H1 (cell line): ENCODE data around the gene SFRP2. TPM values are rescaled to one million over a fixed set of nuclear protein-coding genes. Genes with fewer than 3 reads are reported as not detected.

ENCODE experiments used
- CTCF ChIA-PET: fragments of 300-600 bp; sonication (Branson Sonifier 250); formaldehyde crosslinking; loops from one replicate; lab custom pipeline; 2021; ENCODE audit not compliant: partially characterized antibody; lab: Charles Lee
- POLR2A ChIA-PET: fragments of 300-600 bp; sonication (Branson Sonifier 250); formaldehyde crosslinking; loops from one replicate; lab custom pipeline; 2021; ENCODE audit warnings: inconsistent platforms; ENCODE audit not compliant: partially characterized antibody; lab: Charles Lee
- DNase-seq, 2 experiments: peaks; one replicate each; pipeline versions ENCODE4 v3.0.0 to v3.0.0-alpha.2; 2010 to 2022; ENCODE audit warnings: low spot score in 2 of 2, low read depth in 1 of 2, mixed read lengths in 1 of 2
- FAIRE-seq: peaks from 2 replicates; lab custom pipeline; 2011; peaks lifted over from hg19 to GRCh38; lab: Jason Lieb, UNC
- H2AFZ ChIP-seq: 2 replicates; pipeline ENCODE4 v1.8.1; 2012; ENCODE audit warnings: low read length, inconsistent platforms
- H2AK5ac ChIP-seq: 2 replicates; pipeline ENCODE4 v1.6.1; 2013; ENCODE audit warnings: low read depth, low read length
- H2BK120ac ChIP-seq: replicated peaks from 2 replicates; pipeline ENCODE3; 2013; ENCODE audit warnings: low read depth, low read length, inconsistent platforms
- H2BK12ac ChIP-seq: 2 replicates; pipeline ENCODE4 v1.6.1; 2013; ENCODE audit warnings: low read depth, low read length
- H2BK15ac ChIP-seq: 2 replicates; pipeline ENCODE4 v1.6.1; 2013; ENCODE audit warnings: low read length
- H2BK20ac ChIP-seq: 2 replicates; pipeline ENCODE4 v1.6.1; 2013; ENCODE audit warnings: low read length
- H2BK5ac ChIP-seq: 2 replicates; pipeline ENCODE4 v1.6.1; 2013; ENCODE audit warnings: low read depth, low read length
- H3K14ac ChIP-seq: 2 replicates; pipeline ENCODE4 v1.6.1; 2013; ENCODE audit warnings: inconsistent platforms; ENCODE audit not compliant: insufficient read length
- H3K18ac ChIP-seq: 2 replicates; pipeline ENCODE4 v1.6.1; 2013; ENCODE audit warnings: low read length; ENCODE audit errors: extremely low read depth
- H3K23ac ChIP-seq: 2 replicates; pipeline ENCODE4 v1.6.1; 2013; ENCODE audit warnings: inconsistent platforms; ENCODE audit not compliant: insufficient read length
- H3K23me2 ChIP-seq: 2 replicates; pipeline ENCODE4 v1.6.1; 2013; ENCODE audit warnings: low read depth, low read length
- H3K27ac ChIP-seq: 2 replicates; pipeline ENCODE4 v1.6.1; 2011; ENCODE audit warnings: low read depth, low read length, inconsistent platforms
- H3K27me3 ChIP-seq, 4 experiments: replicated peaks in 1 of 4; 1 replicate in 1 of 4; 2 replicates in 3 of 4; pipeline versions ENCODE4 v1.6.1 to v1.8.1; 2011 to 2013; ENCODE audit warnings: low read length in 3 of 4, mild to moderate bottlenecking in 3 of 4, inconsistent platforms in 2 of 4, mixed read lengths in 2 of 4, moderate library complexity in 1 of 4; ENCODE audit not compliant: control insufficient read depth in 3 of 4, insufficient read depth in 3 of 4; ENCODE audit errors: extremely low read depth in 1 of 4
- H3K36me3 ChIP-seq, 4 experiments: 2 replicates each; pipeline versions ENCODE4 v1.6.1 to v1.8.1; 2011 to 2013; ENCODE audit warnings: mild to moderate bottlenecking in 4 of 4, low read length in 3 of 4, moderate library complexity in 2 of 4, control low read depth in 1 of 4, inconsistent platforms in 1 of 4; ENCODE audit not compliant: insufficient read depth in 4 of 4, control insufficient read depth in 2 of 4
- H3K4ac ChIP-seq: replicated peaks from 2 replicates; pipeline ENCODE3; 2013; ENCODE audit warnings: low read length, low read depth, mixed read lengths, inconsistent platforms; ENCODE audit not compliant: insufficient read length
- H3K4me1 ChIP-seq, 4 experiments: replicated peaks in 1 of 4; 1 replicate in 1 of 4; 2 replicates in 3 of 4; pipeline versions ENCODE4 v1.6.1 to v1.8.1; 2011 to 2013; ENCODE audit warnings: low read length in 3 of 4, inconsistent platforms in 2 of 4, mixed read lengths in 1 of 4; ENCODE audit not compliant: insufficient read depth in 4 of 4, control insufficient read depth in 3 of 4
- H3K4me2 ChIP-seq, 2 experiments: 2 replicates each; pipeline versions ENCODE4 v1.6.1 to v1.8.1; 2011 to 2013; ENCODE audit warnings: low read depth in 2 of 2, low read length in 2 of 2, control low read depth in 1 of 2, inconsistent platforms in 1 of 2, mild to moderate bottlenecking in 1 of 2; ENCODE audit not compliant: insufficient read depth in 1 of 2
- H3K4me3 ChIP-seq, 4 experiments: fragments of 200-600, 300-600 bp in 1 of 4; sonication (generic), shearing (Covaris generic), sonication (Bioruptor Twin) in 1 of 4; 2 replicates each; pipeline versions ENCODE4 v1.5.1 to v1.8.1; 2011 to 2016; ENCODE audit warnings: low read length in 4 of 4, low read depth in 3 of 4, control low read depth in 2 of 4, inconsistent platforms in 2 of 4, mild to moderate bottlenecking in 2 of 4, mixed read lengths in 1 of 4, moderate library complexity in 1 of 4; ENCODE audit not compliant: insufficient read depth in 2 of 4; ENCODE audit errors: extremely low read depth in 1 of 4
- H3K56ac ChIP-seq: replicated peaks from 2 replicates; pipeline ENCODE3; 2013; ENCODE audit warnings: low read depth, mild to moderate bottlenecking, mixed read lengths, low read length, inconsistent platforms; ENCODE audit not compliant: insufficient read length
- H3K79me1 ChIP-seq: 2 replicates; pipeline ENCODE4 v1.6.1; 2013; ENCODE audit warnings: low read depth, low read length, control low read depth
- H3K79me2 ChIP-seq, 2 experiments: 2 replicates each; pipeline versions ENCODE4 v1.6.1 to v1.8.1; 2012 to 2013; ENCODE audit warnings: low read length in 2 of 2, mild to moderate bottlenecking in 2 of 2, inconsistent platforms in 1 of 2; ENCODE audit not compliant: insufficient read depth in 2 of 2, control insufficient read depth in 1 of 2
- H3K9ac ChIP-seq, 4 experiments: replicated peaks in 1 of 4; 1 replicate in 1 of 4; 2 replicates in 3 of 4; pipeline versions ENCODE4 v1.6.1 to v1.8.1; 2011 to 2013; ENCODE audit warnings: low read depth in 3 of 4, low read length in 3 of 4, control low read depth in 2 of 4, mild to moderate bottlenecking in 2 of 4, moderate library complexity in 2 of 4, inconsistent platforms in 1 of 4; ENCODE audit errors: extremely low read depth in 1 of 4
- H3K9me3 ChIP-seq, 2 experiments: 2 replicates each; pipeline versions ENCODE4 v1.6.1 to v1.8.1; 2012 to 2013; ENCODE audit warnings: mild to moderate bottlenecking in 2 of 2, moderate library complexity in 2 of 2, control low read depth in 1 of 2, inconsistent platforms in 1 of 2, low read depth in 1 of 2, low read length in 1 of 2, mixed read lengths in 1 of 2; ENCODE audit not compliant: insufficient read depth in 2 of 2
- H4K20me1 ChIP-seq, 2 experiments: replicated peaks in 1 of 2; 2 replicates each; pipeline versions ENCODE3 to v1.8.1; 2011 to 2013; ENCODE audit warnings: inconsistent platforms in 2 of 2, low read length in 2 of 2, mild to moderate bottlenecking in 1 of 2; ENCODE audit not compliant: insufficient read depth in 2 of 2, control insufficient read depth in 1 of 2
- H4K5ac ChIP-seq: 2 replicates; pipeline ENCODE4 v1.6.1; 2013; ENCODE audit warnings: low read length, low read depth, mixed read lengths, inconsistent platforms; ENCODE audit not compliant: insufficient read length
- H4K8ac ChIP-seq: 2 replicates; pipeline ENCODE4 v1.8.0; 2013; ENCODE audit warnings: mild to moderate bottlenecking, moderate library complexity, low read length, inconsistent platforms; ENCODE audit not compliant: insufficient read depth; ENCODE audit errors: extremely low read depth
- H4K91ac ChIP-seq: replicated peaks from 2 replicates; pipeline ENCODE3; 2013; ENCODE audit warnings: low read length, mixed read lengths, inconsistent platforms; ENCODE audit not compliant: insufficient read length
- CBX8 ChIP-seq: fragments of 300-800, 300-1000 bp; sonication (generic); IDR thresholded peaks from 2 replicates; pipeline ENCODE4 v1.7.1; 2016; ENCODE audit warnings: low read depth, low read length, borderline replicate concordance
- CHD1 ChIP-seq: IDR thresholded peaks from 2 replicates; pipeline ENCODE4 v1.6.1; 2012; ENCODE audit warnings: low read depth, low read length, improper control_type of control experiment
- GABPA ChIP-seq: IDR thresholded peaks from 2 replicates; pipeline ENCODE4 v1.6.1; 2011; ENCODE audit warnings: mild to moderate bottlenecking, low read length, moderate library complexity, borderline replicate concordance; ENCODE audit not compliant: insufficient read depth
- KDM1A ChIP-seq: fragments of 200-600, 300-600 bp; sonication (generic); IDR thresholded peaks from 2 replicates; pipeline ENCODE4 v1.7.1; 2016; ENCODE audit warnings: mild to moderate bottlenecking, low read length, borderline replicate concordance
- KDM4A ChIP-seq: IDR thresholded peaks from one replicate; pipeline ENCODE4 v1.7.1; 2012; ENCODE audit warnings: low read depth, mild to moderate bottlenecking, moderate library complexity, low read length, inconsistent platforms; ENCODE audit not compliant: severe bottlenecking
- POLR2A ChIP-seq, 2 experiments: IDR thresholded peaks; 1 replicate in 1 of 2; 2 replicates in 1 of 2; pipeline ENCODE4 v1.6.1; 2011; ENCODE audit warnings: low read depth in 2 of 2, low read length in 2 of 2, mild to moderate bottlenecking in 2 of 2; ENCODE audit errors: control extremely low read depth in 1 of 2
- SIRT6 ChIP-seq: IDR thresholded peaks from one replicate; pipeline ENCODE4 v1.7.1; 2012; ENCODE audit warnings: low read length, inconsistent platforms
- SP1 ChIP-seq: IDR thresholded peaks from 2 replicates; pipeline ENCODE4 v1.6.1; 2011; ENCODE audit warnings: low read depth, low read length
- WGBS, 2 experiments: shearing (Covaris generic) in 1 of 2; methylation state at CpG; one replicate each; pipeline versions ENCODE4 v1.1.6 to v1.1.7; 2013 to 2015; ENCODE audit warnings: low lambda C conversion rate in 2 of 2, mixed read lengths in 2 of 2, inconsistent platforms in 1 of 2, low coverage in 1 of 2, missing lambda C conversion rate in 1 of 2; ENCODE audit not compliant: insufficient replicate concordance in 2 of 2, insufficient coverage in 1 of 2, insufficient read length in 1 of 2; ENCODE audit errors: extremely low coverage in 1 of 2, missing lambda C conversion rate in 1 of 2; 5-methylcytosine and 5-hydroxymethylcytosine counted together
- polyA plus RNA-seq, 7 experiments: library from polyadenylated mRNA; depleted of rRNA in 3 of 7; stranded (reverse) in 5 of 7; unstranded in 2 of 7; fragments of >200 nt in 5 of 7; fragments of 200-250 nt in 2 of 7; gene quantifications; 1 replicate in 5 of 7; 2 replicates in 1 of 7; 4 replicates in 1 of 7; pipeline versions ENCODE4 v1.2.1 to v1.2.3, GENCODE V29; 2011 to 2013; ENCODE audit warnings: missing spikeins in 2 of 7, mixed read lengths in 2 of 7
- total RNA-seq: library from RNA; stranded (reverse); fragmentation: NEBNext Ultra II Directional; extraction: Animal tissue kit (Norgen Biotek cat#: 25700); gene quantifications from 2 replicates; pipeline ENCODE4 v1.2.1, GENCODE V29; 2021

The SFRP2 gene
- total and polyA plus RNA-seq, 2 of the 8 experiments (the other 6 are each of a cell fraction or from before 2014, with no cell fraction given) = 108 to 342 TPM

GRCh38 chr4:153825691-153826090 is 36.8 kb upstream of the SFRP2 start:
- Histone ChIP-seq H3K4ac (no peak overlapping the region), H4K8ac (no peak overlapping the region)
- FAIRE-seq = no peak

More at GRCh38 chr4:153825691-153826090, 36.8 kb upstream of the SFRP2 start:
- H3K18ac ChIP-seq = no peak overlapping the region
- H3K79me2 ChIP-seq = no peaks in the 10 kb centered on the region
- peaks cover 1% of the 10 kb centered on the region; the same call in 1 of the 2 replicates for H3K23me2 ChIP-seq
- H3K14ac ChIP-seq = no peak overlapping the region
- 89% methylated on average over 2 of the region's 2 CpGs; no CpG with 5 or more reads in 1 of the 2 experiments for WGBS, 2 experiments
- no peak overlapping the region for H2BK12ac ChIP-seq
- H4K5ac ChIP-seq = no peak overlapping the region
- POLR2A ChIA-PET = no interaction called here
- H2AFZ ChIP-seq = no peak overlapping the region
- no peak overlapping the region for H3K23ac ChIP-seq
- peaks cover 0 to 2% (median 0%) of the 10 kb centered on the region in 4 experiments; a peak in 1 of 7 replicates for H3K4me1 ChIP-seq
- H3K4me2 ChIP-seq = no peak overlapping the region
- H3K27ac ChIP-seq = no peak overlapping the region
- no peak overlapping the region for H4K91ac ChIP-seq
- no peak overlapping the region for H2BK15ac ChIP-seq
- TF ChIP-seq CHD1 (no peak), SIRT6 (no peak), KDM4A (no peak), SP1 (no peak), GABPA (no peak), POLR2A (IDR thresholded peaks at IDR 0.05; ENCODE audit: control extremely low read depth in 1 of 2, low read depth in 2 of 2, low read length in 2 of 2) (no peak), KDM1A (no peak), CBX8 (no peak)
- TF ChIP-seq, all 59 proteins: peak for 0
- CTCF ChIA-PET = no interaction called here
- Histone ChIP-seq H2BK20ac (no peak overlapping the region), H3K9ac (no peak overlapping the region), H4K20me1 (no peaks in the 10 kb centered on the region), H2BK120ac (no peak overlapping the region), H2BK5ac (no peak overlapping the region), H3K56ac (no peak overlapping the region), H3K9me3 (no peaks in the 10 kb centered on the region), H3K27me3 (no peaks in the 10 kb centered on the region), H2AK5ac (no peak overlapping the region), H3K4me3 (no peak overlapping the region), H3K36me3 (no peaks in the 10 kb centered on the region), H3K79me1 (no peaks in the 10 kb centered on the region)
- DNase-seq = no peak
